SK-N-SH treated with all-trans-retinoic acid at 6 μM for 48 hours (cell line): Measurements from ENCODE around the gene PRSS8.
A peak's percentile ranks its signal among the peaks of the same experiment; 100 is the strongest.

Experiments
- ATAC-seq: fragments of 200-7000 bp; cut with Tn5 transposase; 3 replicates; pipeline ENCODE4 v1.9.1; 2020; ENCODE audit warnings: mild to moderate bottlenecking, moderate library complexity
- ARNTL ChIP-seq: fragments of 450-650 bp; formaldehyde crosslinking; IDR thresholded peaks from 2 replicates; pipeline ENCODE4 v1.5.0; 2020; ENCODE audit warnings: low read depth, mild to moderate bottlenecking, moderate library complexity, borderline replicate concordance
- BACH2 ChIP-seq: fragments of 250-450 bp; sonication (Bioruptor Pico); IDR thresholded peaks from 2 replicates; pipeline ENCODE4 v1.9.0; 2021; ENCODE audit warnings: mild to moderate bottlenecking, borderline replicate concordance
- CREB5 ChIP-seq: fragments of 250-450 bp; sonication (Bioruptor Pico); IDR thresholded peaks from 2 replicates; pipeline ENCODE4 v1.5.1; 2020; ENCODE audit warnings: low read depth, mild to moderate bottlenecking, moderate library complexity
- CSDC2 ChIP-seq: fragments of 250-450 bp; sonication (Bioruptor Pico); IDR thresholded peaks from 2 replicates; pipeline ENCODE4 v1.5.0; 2020; ENCODE audit warnings: mild to moderate bottlenecking, moderate library complexity
- ESRRG ChIP-seq: fragments of 250-450 bp; sonication (Bioruptor Pico); IDR thresholded peaks from 2 replicates; pipeline ENCODE4 v1.6.1; 2021; ENCODE audit warnings: mild to moderate bottlenecking
- GLIS3 ChIP-seq: fragments of 250-450 bp; sonication (Bioruptor Pico); IDR thresholded peaks from 2 replicates; pipeline ENCODE4 v1.5.0; 2020; ENCODE audit warnings: mild to moderate bottlenecking, moderate library complexity
- OSR1 ChIP-seq: fragments of 250-450 bp; sonication (Bioruptor Pico); IDR thresholded peaks from 2 replicates; pipeline ENCODE4 v1.8.0; 2022; ENCODE audit warnings: moderate library complexity, mild to moderate bottlenecking, inconsistent platforms
- PATZ1 ChIP-seq: fragments of 250-450 bp; sonication (Bioruptor Pico); IDR thresholded peaks from 2 replicates; pipeline ENCODE4 v1.8.0; 2020; ENCODE audit warnings: mild to moderate bottlenecking, moderate library complexity, borderline replicate concordance
- POU6F1 ChIP-seq: fragments of 250-450 bp; sonication (Bioruptor Pico); IDR thresholded peaks from 2 replicates; pipeline ENCODE4 v1.8.0; 2021; ENCODE audit warnings: low read depth, mild to moderate bottlenecking, moderate library complexity, borderline replicate concordance
- PPARA ChIP-seq: fragments of 250-450 bp; sonication (Bioruptor Pico); IDR thresholded peaks from 2 replicates; pipeline ENCODE4 v1.5.0; 2020; ENCODE audit warnings: mild to moderate bottlenecking, borderline replicate concordance
- SNAI2 ChIP-seq: fragments of 250-450 bp; sonication (Bioruptor Pico); IDR thresholded peaks from 2 replicates; pipeline ENCODE4 v1.5.0; 2020; ENCODE audit warnings: mild to moderate bottlenecking, moderate library complexity
- TCF4 ChIP-seq: fragments of 250-450 bp; sonication (Bioruptor Pico); IDR thresholded peaks from 2 replicates; pipeline ENCODE4 v1.8.0; 2021; ENCODE audit warnings: mild to moderate bottlenecking, moderate library complexity, borderline replicate concordance
- TOX ChIP-seq: fragments of 250-450 bp; sonication (Bioruptor Pico); IDR thresholded peaks from 2 replicates; pipeline ENCODE4 v1.8.0; 2021; ENCODE audit warnings: mild to moderate bottlenecking, moderate library complexity, borderline replicate concordance
- TSHZ2 ChIP-seq: fragments of 250-450 bp; sonication (Bioruptor Pico); IDR thresholded peaks from 2 replicates; pipeline ENCODE4 v1.5.0; 2020; ENCODE audit warnings: mild to moderate bottlenecking, moderate library complexity
- ZC3H10 ChIP-seq: fragments of 250-450 bp; sonication (Bioruptor Pico); IDR thresholded peaks from 2 replicates; pipeline ENCODE4 v1.5.1; 2021; ENCODE audit warnings: mild to moderate bottlenecking, moderate library complexity
- ZFP3 ChIP-seq: fragments of 250-450 bp; sonication (Bioruptor Pico); IDR thresholded peaks from 2 replicates; pipeline ENCODE4 v1.5.0; 2020; ENCODE audit warnings: mild to moderate bottlenecking, moderate library complexity
- ZFP30 ChIP-seq: fragments of 450-650 bp; formaldehyde crosslinking; IDR thresholded peaks from 2 replicates; pipeline ENCODE4 v1.5.0; 2022; ENCODE audit warnings: mild to moderate bottlenecking, moderate library complexity
- ZNF565 ChIP-seq: fragments of 450-650 bp; formaldehyde crosslinking; conservative IDR thresholded peaks from 2 replicates; pipeline ENCODE4 v1.5.0; 2020; ENCODE audit warnings: low read depth, mild to moderate bottlenecking, moderate library complexity
- ZNF70 ChIP-seq: fragments of 450-650 bp; formaldehyde crosslinking; IDR thresholded peaks from 2 replicates; pipeline ENCODE4 v1.5.0; 2020; ENCODE audit warnings: mild to moderate bottlenecking, moderate library complexity
- ZNF8 ChIP-seq: fragments of 450-650 bp; formaldehyde crosslinking; IDR thresholded peaks from 2 replicates; pipeline ENCODE4 v1.5.0; 2020; ENCODE audit warnings: mild to moderate bottlenecking, moderate library complexity

The PRSS8 gene

GRCh38 chr16:31179219-31179746 is 43.8 kb upstream of the PRSS8 start:
- ATAC-seq: peak; percentile 2
- TF ChIP-seq CREB5 (no peak), ZFP3 (no peak), PATZ1 (peak; percentile 16; the same call in 1 of the 2 replicates), SNAI2 (CRISPR knock-in tag) (no peak), CSDC2 (CRISPR knock-in tag) (no peak), ZFP30 (CRISPR knock-in tag) (no peak), TSHZ2 (no peak)

GRCh38 chr16:31177136-31177535 is 41.6 kb upstream of the PRSS8 start:
- TF ChIP-seq TSHZ2 (no peak), POU6F1 (CRISPR knock-in tag) (no peak), CSDC2 (CRISPR knock-in tag) (no peak), ZNF70 (CRISPR knock-in tag) (no peak), TOX (CRISPR knock-in tag) (no peak), ZFP3 (no peak), SNAI2 (CRISPR knock-in tag) (no peak), CREB5 (no peak)
- no peak for ATAC-seq

GRCh38 chr16:31170048-31170447 is 34.5 kb upstream of the PRSS8 start:
- peak; percentile 58; the same call in 1 of the 3 replicates for ATAC-seq

GRCh38 chr16:31168848-31169247 is 33.3 kb upstream of the PRSS8 start:
- no peak for TF ChIP-seq TCF4
- no peak for TF ChIP-seq CREB5
- no peak for TF ChIP-seq ARNTL (CRISPR knock-in tag)
- no peak for TF ChIP-seq GLIS3 (CRISPR knock-in tag)
- no peak for TF ChIP-seq PPARA (CRISPR knock-in tag)
- TF ChIP-seq ESRRG (CRISPR knock-in tag): no peak
- no peak for TF ChIP-seq TOX (CRISPR knock-in tag)
- no peak for TF ChIP-seq ZFP3
- TF ChIP-seq BACH2 (CRISPR knock-in tag): no peak
- TF ChIP-seq ZNF8: no peak
- no peak for TF ChIP-seq ZNF565
- no peak for TF ChIP-seq OSR1 (CRISPR knock-in tag)
- TF ChIP-seq ZFP30 (CRISPR knock-in tag): no peak
- TF ChIP-seq PATZ1: no peak
- TF ChIP-seq ZC3H10 (CRISPR knock-in tag): no peak
- no peak for TF ChIP-seq SNAI2 (CRISPR knock-in tag)
- ATAC-seq: no peak
